ENCODE measurements around the gene PDGFC.

PDGFC gene

GRCh38 chr4:156763511-156763910 is 208.1 kb downstream of the PDGFC start:
- H3K27ac ChIP-seq (ENCODE audit: low read length) = no peak overlapping the region
- no peaks in the 10 kb centered on the region for H3K27me3 ChIP-seq (replicated peaks; ENCODE audit: insufficient read depth, low read length)
- H3K4me2 ChIP-seq (ENCODE audit: low read depth, low read length) = no peak overlapping the region
- H2AFZ ChIP-seq (ENCODE audit: low read length) = no peak overlapping the region
- H3K36me3 ChIP-seq (replicated peaks; ENCODE audit: insufficient read depth, low read length) = no peaks in the 10 kb centered on the region
- no peak overlapping the region for H3K9ac ChIP-seq (ENCODE audit: low read length)
- H3K79me2 ChIP-seq (ENCODE audit: low read length) = no peaks in the 10 kb centered on the region
- H3K9me2 ChIP-seq (replicated peaks; ENCODE audit: insufficient read depth, low read length) = no peaks in the 10 kb centered on the region
- H3K9me3 ChIP-seq (replicated peaks; ENCODE audit: insufficient read depth, low read length) = no peaks in the 10 kb centered on the region
- no peaks in the 10 kb centered on the region for H3K4me1 ChIP-seq (ENCODE audit: low read length)
- H3F3A ChIP-seq (ENCODE audit: insufficient read depth, low read length) = no peaks in the 10 kb centered on the region
- H4K20me1 ChIP-seq (ENCODE audit: insufficient read depth, low read length) = no peaks in the 10 kb centered on the region
- DNase-seq = no peak
- H3K4me3 ChIP-seq (ENCODE audit: low read length) = no peak overlapping the region
- no peak for TF ChIP-seq EZH2 (optimal IDR thresholded peaks at IDR 0.05; ENCODE audit: low read depth, low read length)

GRCh38 chr4:156762851-156763250 is 208.7 kb downstream of the PDGFC start:
- Histone ChIP-seq H3K4me3 (ENCODE audit: low read length) (no peak overlapping the region), H4K20me1 (ENCODE audit: insufficient read depth, low read length) (no peaks in the 10 kb centered on the region), H2AFZ (ENCODE audit: low read length) (no peak overlapping the region), H3K27ac (ENCODE audit: low read length) (no peak overlapping the region), H3F3A (ENCODE audit: insufficient read depth, low read length) (no peaks in the 10 kb centered on the region), H3K9me3 (replicated peaks; ENCODE audit: insufficient read depth, low read length) (no peaks in the 10 kb centered on the region), H3K27me3 (replicated peaks; ENCODE audit: insufficient read depth, low read length) (no peaks in the 10 kb centered on the region), H3K4me1 (ENCODE audit: low read length) (no peaks in the 10 kb centered on the region), H3K9ac (ENCODE audit: low read length) (no peak overlapping the region), H3K79me2 (ENCODE audit: low read length) (no peaks in the 10 kb centered on the region), H3K9me2 (replicated peaks; ENCODE audit: insufficient read depth, low read length) (no peaks in the 10 kb centered on the region), H3K36me3 (replicated peaks; ENCODE audit: insufficient read depth, low read length) (no peaks in the 10 kb centered on the region), H3K4me2 (ENCODE audit: low read depth, low read length) (no peak overlapping the region)
- TF ChIP-seq EZH2phosphoT487 (IDR thresholded peaks at IDR 0.05; ENCODE audit: low read length) = no peak
- TF ChIP-seq CTCF (IDR thresholded peaks at IDR 0.05; ENCODE audit: low read length) = no peak
- no peak for TF ChIP-seq EZH2 (optimal IDR thresholded peaks at IDR 0.05; ENCODE audit: low read depth, low read length)
- no peak for DNase-seq

- Histone ChIP-seq H3K9ac (ENCODE audit: low read length) (no peak overlapping the region), H3K9me3 (replicated peaks; ENCODE audit: insufficient read depth, low read length) (no peaks in the 10 kb centered on the region), H3K9me2 (replicated peaks; ENCODE audit: insufficient read depth, low read length) (no peaks in the 10 kb centered on the region), H3F3A (ENCODE audit: insufficient read depth, low read length) (peaks cover 2% of the 10 kb centered on the region; the same call in 1 of the 2 replicates), H3K27ac (ENCODE audit: low read length) (no peak overlapping the region), H2AFZ (ENCODE audit: low read length) (no peak overlapping the region), H3K36me3 (replicated peaks; ENCODE audit: insufficient read depth, low read length) (no peaks in the 10 kb centered on the region), H3K4me3 (ENCODE audit: low read length) (no peak overlapping the region), H3K4me2 (ENCODE audit: low read depth, low read length) (no peak overlapping the region), H3K27me3 (replicated peaks; ENCODE audit: insufficient read depth, low read length) (no peaks in the 10 kb centered on the region), H4K20me1 (ENCODE audit: insufficient read depth, low read length) (no peaks in the 10 kb centered on the region), H3K79me2 (ENCODE audit: low read length) (no peaks in the 10 kb centered on the region), H3K4me1 (ENCODE audit: low read length) (peaks cover 11% of the 10 kb centered on the region)
- TF ChIP-seq EZH2 (optimal IDR thresholded peaks at IDR 0.05; ENCODE audit: low read depth, low read length) (no peak), CTCF (IDR thresholded peaks at IDR 0.05; ENCODE audit: low read length) (no peak), EZH2phosphoT487 (IDR thresholded peaks at IDR 0.05; ENCODE audit: low read length) (no peak)
- no peak for DNase-seq
Observed at GRCh38 chr4:156756118-156756517, 215.5 kb downstream of the PDGFC start.

GRCh38 chr4:156754832-156755570 is 216.6 kb downstream of the PDGFC start:
- H2AFZ ChIP-seq (ENCODE audit: low read length) = no peak overlapping the region
- no peak overlapping the region for H3K9ac ChIP-seq (ENCODE audit: low read length)
- no peak overlapping the region for H3K27ac ChIP-seq (ENCODE audit: low read length)
- no peaks in the 10 kb centered on the region for H3K9me2 ChIP-seq (replicated peaks; ENCODE audit: insufficient read depth, low read length)
- H3F3A ChIP-seq (ENCODE audit: insufficient read depth, low read length) = peaks cover 6% of the 10 kb centered on the region; the same call in 1 of the 2 replicates
- DNase-seq = no peak
- no peak overlapping the region for H3K4me3 ChIP-seq (ENCODE audit: low read length)
- peaks cover 22% of the 10 kb centered on the region for H3K4me1 ChIP-seq (ENCODE audit: low read length)
- no peak overlapping the region for H3K4me2 ChIP-seq (ENCODE audit: low read depth, low read length)
- H3K9me3 ChIP-seq (replicated peaks; ENCODE audit: insufficient read depth, low read length) = no peaks in the 10 kb centered on the region
- H3K36me3 ChIP-seq (replicated peaks; ENCODE audit: insufficient read depth, low read length) = no peaks in the 10 kb centered on the region
- H4K20me1 ChIP-seq (ENCODE audit: insufficient read depth, low read length) = no peaks in the 10 kb centered on the region
- TF ChIP-seq CTCF (IDR thresholded peaks at IDR 0.05; ENCODE audit: low read length) = no peak
- no peak for TF ChIP-seq EZH2phosphoT487 (IDR thresholded peaks at IDR 0.05; ENCODE audit: low read length)
- no peak for TF ChIP-seq EZH2 (optimal IDR thresholded peaks at IDR 0.05; ENCODE audit: low read depth, low read length)
- no peaks in the 10 kb centered on the region for H3K79me2 ChIP-seq (ENCODE audit: low read length)
- H3K27me3 ChIP-seq (replicated peaks; ENCODE audit: insufficient read depth, low read length) = no peaks in the 10 kb centered on the region

Measured in MM.1S (cell line).